Measurements from ENCODE around the gene SYT7.

Gene SYT7

DNA sequence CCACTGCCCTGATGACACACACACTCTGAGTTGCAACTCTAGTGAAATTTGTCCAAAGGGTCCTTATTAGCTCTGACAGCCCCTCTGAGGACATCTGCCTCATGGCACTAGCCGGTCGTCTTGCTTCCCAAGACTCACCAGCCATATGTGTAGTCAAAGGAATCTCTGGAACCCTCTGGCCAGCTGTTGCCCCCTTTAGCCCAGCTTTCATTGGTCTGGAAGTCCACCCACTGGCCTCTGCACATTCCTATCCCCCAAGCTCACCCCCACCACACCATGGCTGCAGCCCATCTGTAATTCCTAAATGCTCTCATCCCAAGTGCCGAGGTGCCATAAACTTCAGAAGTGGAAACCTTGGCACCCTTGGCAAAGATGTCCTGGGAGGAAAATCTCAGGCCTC is 24.3 kb downstream of the SYT7 start:
- DNase-seq (ENCODE audit: low read depth, low spot score), result no peak

DNA sequence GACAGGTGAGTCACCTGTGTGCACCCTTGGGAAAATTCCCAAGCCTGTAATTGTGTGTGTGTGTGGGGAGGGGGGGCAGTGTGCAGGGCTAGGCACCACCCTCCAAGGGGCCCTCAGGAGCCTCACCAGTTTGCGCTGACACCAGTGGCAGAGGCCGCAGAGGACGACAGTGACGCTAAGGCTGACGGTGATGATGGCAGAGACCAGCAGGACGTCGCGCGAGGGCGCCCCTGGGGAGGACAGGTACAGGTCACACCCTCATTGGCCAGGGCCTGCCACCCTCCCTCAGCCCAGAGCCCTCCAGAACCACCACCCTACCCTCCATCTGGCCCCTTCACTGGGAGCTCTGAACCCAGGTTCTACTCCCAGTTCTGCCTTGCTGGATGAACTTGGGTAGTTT is 24.9 kb downstream of the SYT7 start:
- Histone ChIP-seq H3K27ac (no peak overlapping the region), H3K4me3 (no peak overlapping the region), H3K36me3 (ENCODE audit: insufficient read depth, low read length) (no peaks in the 10 kb centered on the region), H3K9me3 (ENCODE audit: low read depth, low read length) (no peaks in the 10 kb centered on the region), H3K9ac (ENCODE audit: insufficient read length) (no peak overlapping the region)
- DNase-seq (ENCODE audit: low read depth, low spot score), result no peak
- TF ChIP-seq EZH2 (IDR thresholded peaks at IDR 0.05), result no peak
- no peak for TF ChIP-seq POLR2AphosphoS5 (IDR thresholded peaks at IDR 0.05; ENCODE audit: borderline replicate concordance, low read depth, low read length)
- TF ChIP-seq FOXP2 (optimal IDR thresholded peaks at IDR 0.05; ENCODE audit: control extremely low read depth, extremely low read length, insufficient read depth), result no peak

More for the DNA sequence above, 24.3 kb downstream of the SYT7 start:
- Histone ChIP-seq H3K36me3 (ENCODE audit: insufficient read depth, low read length) (no peaks in the 10 kb centered on the region), H3K9ac (ENCODE audit: insufficient read length) (no peak overlapping the region), H3K27ac (no peak overlapping the region), H3K4me3 (no peak overlapping the region), H3K9me3 (ENCODE audit: low read depth, low read length) (no peaks in the 10 kb centered on the region)
- TF ChIP-seq POLR2AphosphoS5 (IDR thresholded peaks at IDR 0.05; ENCODE audit: borderline replicate concordance, low read depth, low read length) (no peak), EZH2 (IDR thresholded peaks at IDR 0.05) (no peak), FOXP2 (optimal IDR thresholded peaks at IDR 0.05; ENCODE audit: control extremely low read depth, extremely low read length, insufficient read depth) (no peak)

- no peaks in the 10 kb centered on the region for H3K36me3 ChIP-seq (ENCODE audit: insufficient read depth, low read length)
- no peak for DNase-seq (ENCODE audit: low read depth, low spot score)
- H3K27ac ChIP-seq, result no peak overlapping the region
- no peak for TF ChIP-seq POLR2AphosphoS5 (IDR thresholded peaks at IDR 0.05; ENCODE audit: borderline replicate concordance, low read depth, low read length)
- no peak for TF ChIP-seq EZH2 (IDR thresholded peaks at IDR 0.05)
- TF ChIP-seq FOXP2 (optimal IDR thresholded peaks at IDR 0.05; ENCODE audit: control extremely low read depth, extremely low read length, insufficient read depth), result no peak
- no peaks in the 10 kb centered on the region for H3K9me3 ChIP-seq (ENCODE audit: low read depth, low read length)
- H3K4me3 ChIP-seq, result no peak overlapping the region
- H3K9ac ChIP-seq (ENCODE audit: insufficient read length), result no peak overlapping the region
Observed at GRCh38 chr11:61555051-61555969, 25.6 kb downstream of the SYT7 start.

DNA sequence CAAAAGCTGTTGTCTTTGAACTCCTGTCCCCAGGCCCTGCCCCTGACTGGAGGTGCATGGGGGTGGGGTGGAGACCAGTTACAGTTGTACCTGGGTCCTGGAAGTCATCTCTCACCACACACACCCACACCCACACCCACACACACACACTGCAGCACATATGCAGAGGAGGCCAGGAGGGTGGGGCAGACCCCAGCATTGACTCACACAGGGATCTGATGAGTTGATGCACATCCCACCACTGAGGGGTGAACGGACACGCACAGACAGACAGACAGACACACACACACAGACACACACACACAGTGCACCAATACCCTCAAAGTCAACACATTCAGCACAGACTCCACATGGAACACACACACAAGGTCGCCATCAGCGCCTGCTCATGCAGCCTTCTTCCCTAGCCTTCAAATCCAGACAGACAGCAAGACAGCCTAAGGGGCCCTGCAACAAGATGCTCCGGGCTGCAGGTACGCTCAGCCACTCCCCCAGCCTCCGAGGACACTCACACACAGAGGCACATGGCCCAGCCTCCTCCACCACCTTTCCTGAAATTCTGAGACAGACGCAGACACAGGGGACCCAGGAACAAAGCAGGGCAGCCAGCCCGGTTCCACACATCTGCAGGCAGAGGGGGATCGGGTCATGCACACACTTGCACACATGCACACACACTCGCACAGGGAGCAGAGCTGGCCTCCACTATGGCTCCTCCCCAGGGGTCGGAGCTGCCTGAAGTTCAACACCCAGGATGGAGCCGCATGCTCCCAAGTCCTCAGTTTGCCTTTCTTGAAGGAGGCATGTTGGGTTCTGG is 26.5 kb downstream of the SYT7 start:
- TF ChIP-seq FOXP2 (optimal IDR thresholded peaks at IDR 0.05; ENCODE audit: control extremely low read depth, extremely low read length, insufficient read depth) (no peak), POLR2AphosphoS5 (IDR thresholded peaks at IDR 0.05; ENCODE audit: borderline replicate concordance, low read depth, low read length) (no peak), EZH2 (IDR thresholded peaks at IDR 0.05) (no peak)
- DNase-seq (ENCODE audit: low read depth, low spot score), result no peak
- Histone ChIP-seq H3K9ac (ENCODE audit: insufficient read length) (no peak overlapping the region), H3K9me3 (ENCODE audit: low read depth, low read length) (no peaks in the 10 kb centered on the region), H3K36me3 (ENCODE audit: insufficient read depth, low read length) (no peaks in the 10 kb centered on the region), H3K4me3 (no peak overlapping the region), H3K27ac (no peak overlapping the region)

- no peak overlapping the region for H3K9ac ChIP-seq (ENCODE audit: insufficient read length)
- H3K9me3 ChIP-seq (ENCODE audit: low read depth, low read length), result no peaks in the 10 kb centered on the region
- no peak overlapping the region for H3K4me3 ChIP-seq
- no peak overlapping the region for H3K27ac ChIP-seq
- TF ChIP-seq EZH2 (IDR thresholded peaks at IDR 0.05), result no peak
- TF ChIP-seq FOXP2 (optimal IDR thresholded peaks at IDR 0.05; ENCODE audit: control extremely low read depth, extremely low read length, insufficient read depth), result no peak
- no peak for TF ChIP-seq POLR2AphosphoS5 (IDR thresholded peaks at IDR 0.05; ENCODE audit: borderline replicate concordance, low read depth, low read length)
- DNase-seq (ENCODE audit: low read depth, low spot score), result no peak
- H3K36me3 ChIP-seq (ENCODE audit: insufficient read depth, low read length), result no peaks in the 10 kb centered on the region
Observed at GRCh38 chr11:61553373-61554171, 27.3 kb downstream of the SYT7 start.

- no peak for TF ChIP-seq POLR2AphosphoS5 (IDR thresholded peaks at IDR 0.05; ENCODE audit: borderline replicate concordance, low read depth, low read length)
- no peak for TF ChIP-seq EZH2 (IDR thresholded peaks at IDR 0.05)
- no peak for TF ChIP-seq FOXP2 (optimal IDR thresholded peaks at IDR 0.05; ENCODE audit: control extremely low read depth, extremely low read length, insufficient read depth)
- no peak for DNase-seq (ENCODE audit: low read depth, low spot score)
Observed at GRCh38 chr11:61552108-61552635, 28.7 kb downstream of the SYT7 start.

GRCh38 chr11:61551634-61552033 is 29.2 kb downstream of the SYT7 start:
- no peak for DNase-seq (ENCODE audit: low read depth, low spot score)
- TF ChIP-seq POLR2AphosphoS5 (IDR thresholded peaks at IDR 0.05; ENCODE audit: borderline replicate concordance, low read depth, low read length) (no peak), EZH2 (IDR thresholded peaks at IDR 0.05) (no peak), FOXP2 (optimal IDR thresholded peaks at IDR 0.05; ENCODE audit: control extremely low read depth, extremely low read length, insufficient read depth) (no peak)
- Histone ChIP-seq H3K9me3 (ENCODE audit: low read depth, low read length) (no peaks in the 10 kb centered on the region), H3K9ac (ENCODE audit: insufficient read length) (no peak overlapping the region), H3K4me3 (no peak overlapping the region), H3K27ac (no peak overlapping the region), H3K36me3 (ENCODE audit: insufficient read depth, low read length) (no peaks in the 10 kb centered on the region)

More at GRCh38 chr11:61552108-61552635, 28.7 kb downstream of the SYT7 start:
- Histone ChIP-seq H3K36me3 (ENCODE audit: insufficient read depth, low read length) (no peaks in the 10 kb centered on the region), H3K27ac (no peak overlapping the region), H3K9me3 (ENCODE audit: low read depth, low read length) (no peaks in the 10 kb centered on the region), H3K4me3 (no peak overlapping the region), H3K9ac (ENCODE audit: insufficient read length) (no peak overlapping the region)
